HG02970 (cell line): ENCODE measurements around the gene KYAT1.
A peak's percentile ranks its signal among the peaks of the same experiment; 100 is the strongest.
"Not testable (repeated sequence)": the region's sequence is repeated elsewhere in the genome, so short reads cannot be mapped to it uniquely, and the experiment has no call there.

Experiments used
- ATAC-seq: cut with Tn5 transposase; IDR thresholded peaks from one replicate; pipeline ENCODE4 v1.9.1; 2021; ENCODE audit warnings: mild to moderate bottlenecking, moderate library complexity, moderate number of reproducible peaks; ENCODE audit not compliant: unreplicated experiment, low FRiP score

The KYAT1 gene

DNA sequence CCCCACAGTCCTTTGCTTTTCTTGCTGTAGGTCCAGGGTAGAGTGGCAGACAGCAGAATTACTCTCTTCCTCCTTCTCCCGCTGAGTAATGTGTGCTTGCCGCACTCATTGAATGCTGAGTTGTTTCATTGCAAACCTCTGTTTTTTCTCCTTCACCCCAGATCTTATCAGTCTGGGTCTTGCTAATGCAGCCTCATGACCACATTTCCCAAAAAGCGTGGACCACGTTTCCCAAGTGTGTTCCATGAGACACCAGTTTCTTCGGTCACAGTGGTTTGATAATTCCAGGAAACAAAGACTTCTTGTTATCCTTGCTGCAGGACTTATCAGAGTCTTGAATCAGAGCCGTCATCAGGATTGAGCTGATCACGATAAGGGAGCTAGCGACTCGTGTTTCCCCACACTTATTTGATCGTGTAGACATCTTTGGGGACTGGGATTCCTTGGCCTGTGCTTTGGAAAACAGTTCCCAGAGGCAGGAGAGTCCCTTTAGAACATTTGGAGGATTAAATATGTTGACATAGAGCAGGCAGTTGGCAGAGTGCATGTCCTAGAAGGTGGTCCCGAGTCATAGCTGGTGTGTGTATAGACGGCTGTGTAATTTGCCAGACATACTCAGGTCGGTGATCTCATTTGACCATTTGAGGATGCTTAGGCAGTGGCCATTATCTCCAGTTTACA lies 4.6 kb upstream of the KYAT1 start:
- no peak for ATAC-seq

DNA sequence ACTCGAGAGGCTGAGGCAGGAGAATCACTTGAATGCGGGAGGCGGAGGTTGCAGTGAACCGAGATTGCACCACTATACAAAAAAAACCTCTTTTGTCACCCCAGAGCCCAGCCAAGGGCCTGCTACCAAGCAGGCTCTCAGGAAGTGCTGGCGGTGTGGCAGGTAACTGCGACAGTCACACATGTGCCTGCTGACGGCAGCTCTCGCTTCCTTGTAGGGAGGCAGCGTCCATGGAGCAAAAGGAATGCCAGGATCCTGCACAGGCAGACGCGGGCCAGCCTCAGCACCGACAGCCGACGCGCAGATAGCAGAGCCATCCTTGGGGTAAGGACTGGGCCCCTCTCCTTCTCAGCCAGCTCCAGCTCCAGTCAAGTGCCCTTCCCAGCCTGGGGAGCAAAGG lies 4.0 kb upstream of the KYAT1 start:
- no peak for ATAC-seq

- ATAC-seq: no peak
These were observed 3.6 kb upstream of the KYAT1 start for GRCh38 chr9:128885376-128885775.

DNA sequence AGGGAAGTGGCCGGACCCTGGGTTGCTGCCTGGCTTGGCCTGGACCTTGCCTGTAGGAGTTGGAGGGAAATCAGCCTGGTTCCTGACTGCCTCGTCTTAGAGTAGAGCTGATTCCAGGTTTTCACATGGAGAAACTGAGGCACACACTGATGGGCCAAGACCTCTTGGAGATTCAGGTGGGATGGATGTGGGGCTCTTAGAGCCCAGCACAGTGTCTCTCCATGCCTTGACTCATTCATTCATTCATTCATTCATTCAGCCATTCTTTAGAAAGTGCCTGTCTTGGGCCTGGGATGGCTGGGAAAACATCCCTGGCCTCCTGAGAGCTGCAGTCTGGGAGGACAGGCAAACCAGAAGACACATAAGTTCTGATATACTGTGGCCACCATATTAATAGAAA lies 2.4 kb upstream of the KYAT1 start:
- ATAC-seq: no peak

- no peak for ATAC-seq
These were observed 1.2 kb upstream of the KYAT1 start for GRCh38 chr9:128882677-128883603.

GRCh38 chr9:128877852-128878251 lies 3.9 kb downstream of the KYAT1 start:
- no peak for ATAC-seq

DNA sequence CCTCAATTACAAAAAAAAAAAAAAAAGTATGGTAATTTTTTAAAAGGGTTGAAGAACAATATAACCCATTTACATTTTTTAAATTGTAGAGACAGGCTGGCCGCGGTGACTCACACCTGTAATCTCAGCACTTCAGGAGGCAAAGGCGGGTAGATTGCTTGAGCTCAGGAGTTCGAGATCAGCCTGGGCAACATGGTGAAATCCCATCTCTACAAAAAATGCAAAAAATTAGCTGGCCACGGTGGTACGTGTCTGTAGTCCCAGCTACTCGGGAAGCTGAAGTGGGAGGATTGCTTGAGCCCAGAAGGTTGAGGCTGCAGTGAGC lies 10.8 kb downstream of the KYAT1 start:
- not testable (repeated sequence) for ATAC-seq

DNA sequence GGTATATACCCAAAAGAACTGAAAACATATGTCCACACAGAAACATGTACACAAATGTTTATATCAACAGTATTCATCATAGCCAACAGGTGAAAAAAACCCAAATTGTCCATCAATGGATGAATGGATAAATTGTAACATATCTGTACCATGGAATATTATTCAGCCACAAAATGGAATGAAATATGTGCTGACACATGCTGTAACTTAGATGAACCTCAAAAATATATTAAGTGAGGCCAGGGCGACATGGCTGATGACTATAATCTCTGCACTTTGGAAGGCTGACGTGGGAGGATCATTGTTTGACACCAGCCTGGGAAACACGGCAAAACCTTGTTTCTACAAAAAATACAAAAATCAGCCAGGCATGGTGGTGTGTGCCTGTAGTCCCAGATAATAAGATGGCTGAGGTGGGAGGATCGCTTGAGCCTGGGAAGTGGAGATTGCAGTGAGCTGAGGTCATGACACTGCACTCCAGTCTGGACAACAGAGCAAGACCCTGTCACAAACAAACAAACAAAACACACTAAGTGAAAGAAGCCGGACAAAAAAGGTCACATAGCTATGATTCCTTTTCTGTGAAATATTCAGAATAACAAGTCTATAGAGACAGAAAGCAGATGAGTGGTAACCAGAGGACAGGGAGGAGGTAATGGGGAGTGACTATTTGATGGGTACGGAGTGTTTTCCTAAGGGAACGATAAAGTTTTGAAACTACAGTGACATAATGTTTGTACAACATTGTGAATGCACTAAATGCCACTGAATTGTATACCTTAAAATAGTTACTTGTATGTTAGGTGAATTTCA lies 11.4 kb downstream of the KYAT1 start:
- ATAC-seq: no peak

DNA sequence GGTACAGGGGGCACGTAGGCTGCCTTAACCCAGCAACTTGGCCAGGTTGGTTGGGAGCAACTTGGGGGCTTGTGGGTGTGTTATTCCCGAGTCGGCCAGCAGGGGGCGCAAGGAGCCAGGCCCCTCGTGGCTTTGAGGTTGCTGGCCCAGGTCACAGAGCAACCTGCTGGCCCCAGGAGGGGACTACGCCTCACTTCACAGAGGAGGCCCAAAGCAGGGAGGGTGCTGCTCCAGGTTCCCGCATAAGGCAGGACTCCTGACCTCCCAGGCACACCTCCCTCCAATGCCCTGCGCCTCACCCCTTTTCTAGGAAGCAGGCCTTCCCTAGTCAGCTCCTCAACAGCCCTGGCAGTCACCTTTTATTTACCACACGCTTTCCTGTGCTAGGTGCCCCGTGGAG lies 18.1 kb downstream of the KYAT1 start:
- ATAC-seq: peak; percentile 64

DNA sequence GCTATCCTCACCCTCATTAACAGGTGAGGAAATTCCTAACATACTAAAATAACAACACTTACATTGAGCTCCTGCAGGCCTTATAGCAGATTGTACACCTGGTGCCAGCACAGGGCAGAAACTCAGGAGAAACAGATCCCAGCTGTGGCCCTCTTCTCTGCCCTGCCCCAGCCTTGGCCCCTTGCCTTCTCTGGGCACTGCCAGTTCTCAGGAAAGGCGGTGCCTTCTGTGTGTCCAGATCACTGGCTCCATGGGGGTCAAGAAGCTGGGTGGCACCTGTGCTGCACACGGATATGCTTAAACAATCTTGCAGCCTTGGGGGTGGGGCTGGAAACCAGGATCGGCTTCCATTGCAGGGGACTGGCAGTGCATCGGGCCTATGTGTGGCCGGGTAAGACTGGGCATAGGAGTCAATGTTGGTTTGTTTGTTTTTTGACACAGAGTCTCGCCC lies 19.3 kb downstream of the KYAT1 start:
- ATAC-seq: no peak

- ATAC-seq: no peak
These were observed 20.2 kb downstream of the KYAT1 start for GRCh38 chr9:128861501-128861900.

DNA sequence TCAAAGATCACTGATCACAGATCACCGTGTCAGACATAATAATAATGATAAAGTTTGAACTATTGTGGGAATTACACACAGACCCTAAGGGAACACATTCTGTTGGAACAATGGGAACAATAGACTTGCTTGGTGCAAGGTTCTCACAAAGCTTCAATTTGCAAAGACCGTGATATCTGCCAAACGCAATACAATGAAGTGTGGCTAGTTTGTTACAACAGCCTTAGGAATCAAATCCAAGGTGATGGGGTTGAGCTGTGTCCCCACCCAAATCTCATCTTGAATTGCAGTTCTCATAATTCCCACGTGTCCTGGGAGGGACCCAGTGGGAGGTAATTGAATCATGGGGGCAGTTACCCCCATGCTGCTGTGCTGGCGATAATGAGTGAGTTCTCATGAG lies 20.8 kb downstream of the KYAT1 start:
- ATAC-seq: no peak

- not testable (repeated sequence) for ATAC-seq
These were observed 23.3 kb downstream of the KYAT1 start for GRCh38 chr9:128858476-128858875.

- ATAC-seq: not testable (repeated sequence)
These were observed 27.3 kb downstream of the KYAT1 start for GRCh38 chr9:128854454-128854853.

DNA sequence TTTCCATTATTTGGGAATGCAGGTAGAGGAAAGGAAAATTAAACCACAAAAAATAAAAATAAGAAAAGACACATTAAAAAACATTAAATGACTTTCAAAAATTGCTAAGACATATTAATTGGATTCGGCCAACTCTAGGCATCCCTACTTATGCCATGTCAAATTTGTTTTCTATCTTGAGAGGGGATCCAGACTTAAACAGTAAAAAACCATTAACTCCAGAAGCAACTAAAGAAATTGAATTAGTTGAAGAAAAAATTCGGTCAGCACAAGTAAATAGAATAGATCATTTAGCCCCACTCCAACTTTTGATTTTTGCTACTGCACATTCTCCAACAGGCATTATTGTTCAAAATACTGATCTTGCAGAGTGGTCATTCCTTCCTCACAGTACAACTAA lies 29.1 kb downstream of the KYAT1 start:
- not testable (repeated sequence) for ATAC-seq

DNA sequence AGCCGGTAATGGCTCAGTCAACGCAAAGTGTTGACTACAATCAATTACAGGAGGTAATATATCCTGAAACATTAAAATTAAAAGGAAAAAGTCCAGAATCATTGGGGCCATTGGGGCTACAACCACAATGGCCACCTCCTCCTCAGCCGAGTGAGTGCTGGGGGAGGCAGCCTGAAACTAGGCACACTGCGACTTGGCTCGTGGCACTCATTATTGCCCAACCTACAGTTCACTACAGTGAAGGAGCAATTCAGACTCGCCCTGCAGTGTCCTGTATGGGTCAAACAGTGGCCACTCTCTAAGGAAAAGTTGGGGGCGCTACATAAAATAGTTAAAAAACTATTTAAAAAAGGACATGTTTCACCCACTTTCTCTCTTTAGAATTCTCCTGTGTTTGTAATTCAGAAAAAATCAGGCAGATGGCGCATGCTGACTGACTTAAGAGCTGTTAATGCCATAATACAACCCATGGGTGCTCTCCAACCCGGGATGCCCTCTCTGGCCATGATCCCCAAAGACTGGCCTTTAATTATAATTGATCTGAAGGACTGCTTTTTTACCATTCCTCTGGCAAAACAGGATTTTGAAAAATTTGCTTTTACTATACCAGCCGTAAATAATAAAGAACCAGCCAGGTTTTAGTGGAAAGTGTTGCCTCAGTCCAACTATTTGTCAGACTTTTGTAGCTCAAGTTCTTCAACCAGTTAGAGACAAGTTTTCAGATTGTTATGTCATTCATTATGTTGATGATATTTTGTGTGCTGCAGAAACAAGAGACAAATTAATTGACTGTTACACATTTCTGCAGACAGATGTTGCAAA lies 29.8 kb downstream of the KYAT1 start:
- ATAC-seq: not testable (repeated sequence)

DNA sequence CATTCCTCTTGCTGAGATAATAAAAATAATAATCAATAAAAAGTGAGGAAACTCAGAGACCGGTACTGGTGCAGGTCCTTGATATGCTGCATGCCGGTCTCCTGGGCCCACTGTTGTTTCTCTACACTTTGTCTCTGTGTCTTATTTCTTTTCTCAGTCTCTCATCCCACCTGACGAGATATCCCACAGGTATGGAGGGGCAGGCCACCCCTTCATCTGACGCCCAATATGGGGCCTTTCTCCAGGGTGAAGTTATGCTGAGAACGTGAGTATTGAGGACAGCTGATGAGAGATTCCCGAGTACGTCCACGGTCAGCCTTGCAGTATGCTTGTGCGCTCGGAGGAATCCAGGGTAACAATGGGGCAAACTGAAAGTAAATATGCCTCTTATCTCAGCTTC lies 30.7 kb downstream of the KYAT1 start:
- not testable (repeated sequence) for ATAC-seq

GRCh38 chr9:128847803-128848202 lies 33.9 kb downstream of the KYAT1 start:
- no peak for ATAC-seq

DNA sequence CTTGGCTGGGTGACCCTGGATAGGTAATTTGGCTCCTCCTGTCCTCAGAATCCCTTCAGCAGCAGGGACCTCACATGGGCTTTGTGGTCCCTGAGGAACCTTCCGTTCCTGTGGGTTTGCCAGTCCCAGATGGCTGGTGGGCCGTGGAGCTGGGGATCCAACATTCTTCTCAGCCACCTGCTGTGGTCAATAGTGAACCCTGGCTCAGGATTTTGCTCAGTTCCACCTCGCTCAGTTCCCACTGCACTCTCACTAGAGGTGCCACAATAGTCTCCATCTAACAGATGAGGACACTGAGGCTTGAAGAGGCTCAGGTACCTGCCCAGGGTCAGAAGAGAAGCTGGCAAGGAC lies 35.1 kb downstream of the KYAT1 start:
- ATAC-seq: no peak
